Ishikawa (cell line): ENCODE measurements around the gene NEK8.

Experiments used
- CEBPB ChIP-seq: IDR thresholded peaks from 2 replicates; pipeline ENCODE4 v1.6.1; 2012
- CREB1 ChIP-seq: IDR thresholded peaks from 2 replicates; pipeline ENCODE4 v1.6.1; 2012; ENCODE audit warnings: low read depth
- EGR1 ChIP-seq: IDR thresholded peaks from 2 replicates; pipeline ENCODE4 v1.6.1; 2012
- EP300 ChIP-seq: IDR thresholded peaks from 2 replicates; pipeline ENCODE4 v1.6.1; 2012; ENCODE audit warnings: borderline replicate concordance
- FOXM1 ChIP-seq: IDR thresholded peaks from 2 replicates; pipeline ENCODE4 v1.6.1; 2012; ENCODE audit warnings: low read depth, borderline replicate concordance
- MAX ChIP-seq: IDR thresholded peaks from 2 replicates; pipeline ENCODE4 v1.6.1; 2012
- NFIC ChIP-seq: IDR thresholded peaks from 2 replicates; pipeline ENCODE4 v1.6.1; 2012
- RAD21 ChIP-seq: IDR thresholded peaks from 2 replicates; pipeline ENCODE4 v1.6.1; 2012; ENCODE audit warnings: low read depth
- REST ChIP-seq: IDR thresholded peaks from 2 replicates; pipeline ENCODE4 v1.6.1; 2012; ENCODE audit warnings: low read depth, mild to moderate bottlenecking
- TAF1 ChIP-seq: IDR thresholded peaks from 2 replicates; pipeline ENCODE4 v1.6.1; 2012; ENCODE audit warnings: low read depth, mild to moderate bottlenecking
- TCF12 ChIP-seq: IDR thresholded peaks from 2 replicates; pipeline ENCODE4 v1.6.1; 2012; ENCODE audit warnings: low read depth
- TEAD4 ChIP-seq: IDR thresholded peaks from 2 replicates; pipeline ENCODE4 v1.6.1; 2012
- USF1 ChIP-seq: IDR thresholded peaks from 2 replicates; pipeline ENCODE4 v1.6.1; 2012
- YY1 ChIP-seq: IDR thresholded peaks from 2 replicates; pipeline ENCODE4 v1.6.1; 2012; ENCODE audit warnings: low read depth
- ZBTB7A ChIP-seq: IDR thresholded peaks from 2 replicates; pipeline ENCODE4 v1.6.1; 2012; ENCODE audit warnings: low read depth

Gene NEK8

GRCh38 chr17:28740406-28741357 lies 12.1 kb downstream of the NEK8 start:
- no peak for TF ChIP-seq REST
- no peak for TF ChIP-seq FOXM1
- TF ChIP-seq NFIC, result no peak
- TF ChIP-seq RAD21, result no peak
- TF ChIP-seq TCF12, result no peak
- no peak for TF ChIP-seq CEBPB
- no peak for TF ChIP-seq USF1
- TF ChIP-seq MAX, result no peak
- TF ChIP-seq YY1, result no peak
- TF ChIP-seq ZBTB7A, result no peak
- no peak for TF ChIP-seq TAF1
- no peak for TF ChIP-seq CREB1
- no peak for TF ChIP-seq EP300
- TF ChIP-seq EGR1, result no peak

GRCh38 chr17:28741358-28742349 lies 13.1 kb downstream of the NEK8 start:
- TF ChIP-seq RAD21, result no peak
- TF ChIP-seq TCF12, result no peak
- TF ChIP-seq TAF1, result no peak
- TF ChIP-seq ZBTB7A, result no peak
- no peak for TF ChIP-seq TEAD4
- no peak for TF ChIP-seq FOXM1
- no peak for TF ChIP-seq CEBPB
- TF ChIP-seq CREB1, result no peak
- no peak for TF ChIP-seq EGR1
- TF ChIP-seq YY1, result no peak
- TF ChIP-seq REST, result no peak
- no peak for TF ChIP-seq EP300

- TF ChIP-seq CREB1 (0 out of 2 replicates have a peak, but pooled peaks have one; percentile 13), MAX (no peak; the same call in 1 of the 2 replicates), EGR1 (0 out of 2 replicates have a peak, but pooled peaks have one; percentile 12), NFIC (peak; percentile 92), RAD21 (no peak), YY1 (no peak), TCF12 (peak; percentile 85), TEAD4 (peak; percentile 69; the same call in 1 of the 2 replicates), TAF1 (peak; percentile 45; the same call in 1 of the 2 replicates), REST (no peak), USF1 (no peak), EP300 (peak; percentile 8; the same call in 1 of the 2 replicates), FOXM1 (0 out of 2 replicates have a peak, but pooled peaks have one; percentile 11), CEBPB (no peak), ZBTB7A (peak; percentile 70)
Observed at GRCh38 chr17:28743243-28744103, 14.9 kb downstream of the NEK8 start, which contains the start of gene TRAF4. Gene TRAF4, plus strand, starts transcription at chr17:28744011. Its CDS starts 102 bp downstream, at chr17:28744113.
